ENCODE data around the gene OARD1.

- no peak for TF ChIP-seq SP1 (IDR thresholded peaks at IDR 0.05)
- no peak for TF ChIP-seq NFRKB (IDR thresholded peaks at IDR 0.05)
- TF ChIP-seq PKNOX1 (IDR thresholded peaks at IDR 0.05): no peak
- TF ChIP-seq FOXA1 (IDR thresholded peaks at IDR 0.05): no peak
- TF ChIP-seq SUZ12 (IDR thresholded peaks at IDR 0.05): no peak
Measured at GRCh38 chr6:41047745-41048732, 24.1 kb downstream of the OARD1 start.
